Fibroblast of the conjunctiva (primary cell): ENCODE results near the gene ADAMTS2.

Experiments used
- DNase-seq: peaks from one replicate; pipeline ENCODE4 v3.0.0-alpha.2; 2010; ENCODE audit warnings: low read depth

Gene ADAMTS2

DNA sequence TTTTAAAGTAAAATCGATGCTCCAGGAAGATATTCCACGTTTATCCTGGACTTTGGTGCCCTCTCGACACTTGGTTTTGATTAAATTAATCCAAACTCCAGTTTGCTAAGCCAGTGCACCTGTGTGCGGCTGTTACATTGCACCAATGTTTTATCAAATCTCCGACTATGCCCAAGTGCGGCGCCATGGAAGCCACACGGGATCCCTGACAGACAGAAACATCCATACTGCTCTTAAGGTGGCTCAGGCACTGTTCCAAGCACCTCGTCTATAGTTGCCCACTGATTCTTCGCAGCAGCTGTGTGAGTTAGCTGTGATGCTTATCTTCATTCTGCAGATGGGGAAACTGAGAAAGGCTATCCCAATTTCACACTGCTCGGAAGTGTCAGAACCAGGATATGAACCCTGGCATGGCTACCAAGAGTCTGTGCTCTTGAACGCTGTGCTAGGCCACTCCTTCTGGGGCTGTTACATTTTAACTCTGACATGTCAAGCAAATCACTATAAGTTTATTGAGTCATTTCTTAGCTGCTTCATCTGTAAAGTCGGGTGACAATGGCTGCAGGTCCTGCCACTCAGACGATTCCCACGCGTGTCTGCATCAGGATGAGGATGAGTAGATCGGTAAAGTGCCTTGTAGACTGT lies 113.0 kb downstream of the ADAMTS2 start:
- no peak for DNase-seq

DNA sequence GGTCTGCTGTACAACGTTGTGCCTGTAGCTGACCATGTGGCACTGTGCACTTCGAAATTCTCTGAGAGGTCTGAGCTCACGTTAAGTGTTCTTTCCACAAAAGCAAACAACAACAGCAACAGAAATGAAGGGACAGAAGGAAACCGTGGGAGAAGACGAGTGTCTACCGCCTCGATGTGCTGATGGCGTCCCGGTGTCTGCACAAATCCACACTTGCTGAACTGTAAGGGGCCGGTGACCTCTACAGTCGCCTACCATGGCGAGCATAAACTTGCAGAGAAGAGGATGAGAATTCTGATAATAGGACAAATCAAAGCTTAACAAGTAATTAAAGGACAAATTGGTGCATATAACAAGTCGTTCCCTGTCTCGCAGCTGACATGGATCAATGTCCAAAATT lies 114.0 kb downstream of the ADAMTS2 start:
- no peak for DNase-seq

DNA sequence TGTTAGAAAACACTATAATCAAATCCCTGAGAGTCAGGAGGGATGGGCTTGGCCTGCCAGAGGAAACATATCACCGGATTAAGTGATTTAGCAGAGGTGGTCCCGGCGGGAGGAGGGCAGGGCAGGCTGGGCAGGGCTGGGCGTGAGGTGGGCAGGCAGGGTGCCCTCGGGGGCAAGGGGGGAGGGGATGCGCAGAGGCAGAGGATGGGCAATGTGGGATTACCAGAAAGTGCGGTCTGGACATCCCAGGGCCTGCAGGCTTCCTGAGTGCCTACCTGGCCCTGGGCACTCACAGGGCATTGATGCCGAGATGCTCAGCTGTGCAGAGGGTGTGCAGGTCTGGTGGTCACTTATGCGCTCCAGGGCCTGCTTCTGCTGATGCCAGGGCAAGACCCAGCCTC lies 115.2 kb downstream of the ADAMTS2 start:
- DNase-seq, result no peak

DNA sequence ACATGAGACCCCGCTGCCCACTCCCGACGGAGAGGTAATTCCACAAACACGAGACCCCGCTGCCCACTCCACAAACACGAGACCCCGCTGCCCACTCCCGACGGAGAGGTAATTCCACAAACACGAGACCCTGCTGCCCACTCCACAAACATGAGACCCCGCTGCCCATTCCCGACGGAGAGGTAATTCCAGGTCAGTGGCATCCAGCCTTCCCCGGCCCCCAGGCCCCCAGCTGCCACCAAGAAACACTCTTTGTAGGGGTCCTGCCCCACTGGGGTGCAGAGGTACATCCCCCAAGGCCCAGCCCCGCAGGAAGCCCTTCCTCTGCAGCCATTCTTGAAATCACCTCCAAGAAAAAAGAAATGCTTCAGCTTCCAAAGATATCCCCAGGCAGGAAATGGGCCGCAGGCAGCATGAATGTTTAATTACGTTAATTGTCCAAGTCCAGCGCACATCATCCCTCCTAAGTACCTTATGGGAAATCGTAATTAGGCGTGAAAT lies 115.9 kb downstream of the ADAMTS2 start:
- DNase-seq, result no peak

DNA sequence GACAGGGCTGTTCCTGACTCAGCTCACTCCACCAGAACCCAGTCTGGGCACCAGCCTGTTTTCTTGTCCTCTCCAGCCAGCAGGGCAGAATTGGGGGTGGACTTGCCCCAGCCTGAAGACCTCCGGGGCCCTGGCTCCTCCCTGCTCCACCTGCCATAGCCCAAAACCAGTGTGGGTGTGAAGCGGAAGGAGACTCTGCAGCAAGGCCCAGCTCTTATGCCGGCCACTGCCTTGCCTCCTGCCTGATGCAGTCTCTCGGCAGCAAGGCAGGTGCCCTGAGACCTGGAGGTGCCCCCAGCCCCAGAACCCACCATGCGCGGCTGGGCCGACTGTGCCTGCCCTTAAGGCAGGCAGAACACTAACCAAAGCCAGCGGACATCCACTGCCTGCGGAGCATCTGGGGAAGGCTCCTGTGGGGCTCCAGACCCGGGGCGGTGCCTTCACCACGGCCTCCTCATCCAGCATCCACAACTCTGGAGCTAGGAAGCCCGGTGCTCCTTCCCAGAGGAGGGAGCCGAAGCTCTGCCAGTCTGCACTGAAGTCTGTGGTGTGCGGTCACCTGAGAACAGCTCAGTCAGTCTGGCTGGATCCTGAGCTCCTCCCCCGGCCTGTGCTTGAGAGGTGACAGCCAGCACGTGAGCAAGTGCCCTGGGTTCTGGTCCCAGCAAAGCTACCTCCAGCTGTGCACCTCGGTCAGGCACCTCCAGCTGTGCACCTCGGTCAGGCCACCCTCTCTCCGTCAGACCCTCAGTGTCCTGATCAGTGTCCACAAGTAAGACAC lies 116.7 kb downstream of the ADAMTS2 start:
- DNase-seq, result no peak

DNA sequence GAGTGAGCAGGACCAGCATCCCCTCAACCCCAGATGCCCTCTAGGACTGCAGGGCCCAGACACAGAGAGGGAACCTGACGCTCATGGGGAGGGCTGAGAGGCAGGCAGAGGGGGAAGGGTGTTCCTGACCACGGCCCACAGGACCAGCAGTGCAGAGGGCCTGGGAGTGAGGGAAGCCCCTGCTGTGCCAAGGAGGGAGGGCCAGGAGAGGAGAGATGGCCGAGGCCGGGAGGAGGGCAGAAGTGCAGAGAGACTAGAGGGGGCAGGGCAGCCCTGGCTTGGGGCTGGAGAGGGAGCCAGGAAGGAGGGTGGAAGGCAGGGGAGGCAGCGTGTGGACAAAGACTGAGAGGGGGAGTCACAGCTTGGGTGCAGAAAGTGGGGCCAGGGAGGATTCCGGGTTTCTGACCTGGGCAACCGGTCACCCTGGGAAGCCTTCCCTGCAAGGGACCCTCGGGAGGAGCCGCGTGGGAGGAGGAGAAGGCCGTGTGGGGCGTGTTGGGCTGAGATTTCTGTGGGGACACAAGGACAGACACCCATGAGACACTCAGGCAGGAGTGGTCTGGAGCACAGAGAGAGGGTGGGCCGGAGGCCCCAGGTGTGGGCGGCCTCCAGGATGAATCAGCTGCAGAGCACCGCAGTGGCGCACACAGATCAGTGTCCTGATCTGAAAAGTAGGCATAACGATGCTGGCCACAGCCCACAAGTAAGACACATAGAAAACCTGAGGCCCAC lies 117.5 kb downstream of the ADAMTS2 start:
- DNase-seq, result no peak

DNA sequence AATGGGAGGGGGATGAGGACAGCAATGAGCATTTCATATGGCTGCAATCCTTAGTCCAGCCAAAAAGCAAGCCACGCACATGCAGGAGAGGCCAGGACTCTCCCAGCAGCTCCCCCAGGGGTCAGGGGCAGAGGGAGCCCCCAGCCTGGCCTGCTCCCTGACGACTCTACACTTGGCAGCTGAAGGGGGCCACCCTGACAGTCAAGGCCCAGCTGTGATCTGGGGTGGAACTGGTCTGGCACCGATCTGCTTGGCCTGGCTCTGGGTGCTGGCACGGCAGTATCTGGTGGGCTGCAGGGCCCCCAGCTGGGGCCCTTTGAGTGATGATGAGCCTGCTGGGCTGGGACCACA lies 118.1 kb downstream of the ADAMTS2 start:
- no peak for DNase-seq

DNA sequence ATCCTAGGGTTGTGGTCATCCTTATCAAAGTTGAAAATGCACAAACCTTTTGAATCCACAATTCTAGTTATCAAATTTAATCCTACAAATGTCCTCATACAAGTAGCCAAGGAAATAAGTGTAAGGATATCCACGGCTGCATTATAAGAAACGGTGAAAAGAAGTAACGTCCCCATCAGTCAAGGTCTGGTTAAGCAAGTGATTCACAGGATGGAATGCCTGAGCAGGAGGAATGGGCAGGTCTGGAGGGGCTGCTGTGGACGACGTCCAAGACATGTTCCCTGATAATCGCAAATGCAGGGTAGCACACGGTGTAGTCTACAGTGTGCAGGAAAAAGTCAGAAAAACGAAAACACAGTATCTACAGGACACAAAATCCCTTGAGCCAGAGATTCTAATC lies 118.6 kb downstream of the ADAMTS2 start:
- DNase-seq, result no peak

DNA sequence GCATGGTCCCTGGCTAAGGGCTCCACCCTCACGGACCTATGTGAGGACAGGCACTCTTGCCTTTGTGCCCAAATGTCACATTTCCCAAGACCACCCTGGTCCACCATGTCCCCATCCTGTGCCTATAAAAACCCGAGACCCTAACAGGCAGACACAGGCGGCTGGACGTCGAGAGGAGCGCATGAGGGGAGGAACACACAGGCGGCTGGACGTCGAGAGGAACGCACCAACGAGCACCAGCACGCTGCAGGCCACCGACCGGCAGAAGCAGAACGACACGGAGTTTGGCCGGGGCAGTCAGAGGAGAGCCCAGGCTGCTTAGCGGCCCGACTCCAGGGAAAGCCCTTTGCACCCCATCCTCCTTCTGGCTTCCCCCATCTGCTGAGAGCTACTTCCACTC lies 119.9 kb downstream of the ADAMTS2 start:
- no peak for DNase-seq

DNA sequence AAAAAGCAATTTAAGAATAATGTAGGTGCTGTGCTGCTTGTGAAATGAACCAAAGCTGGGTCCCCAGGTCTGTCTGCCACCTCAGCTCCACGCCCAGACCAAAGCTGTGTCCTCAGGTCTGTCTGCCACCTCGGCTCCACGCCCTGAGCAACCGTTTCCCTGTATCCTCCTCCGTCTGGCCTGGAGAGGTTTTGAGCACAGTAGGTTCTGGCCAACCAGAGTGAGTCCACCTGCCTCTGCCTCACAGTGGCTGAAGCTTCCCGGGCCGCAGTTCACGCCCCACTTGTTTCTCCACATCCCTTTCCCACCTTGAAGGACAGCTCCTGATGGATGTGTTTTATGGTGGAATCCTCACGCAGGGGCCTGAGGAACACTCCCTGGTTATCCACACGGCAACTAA lies 120.5 kb downstream of the ADAMTS2 start:
- DNase-seq, result no peak

DNA sequence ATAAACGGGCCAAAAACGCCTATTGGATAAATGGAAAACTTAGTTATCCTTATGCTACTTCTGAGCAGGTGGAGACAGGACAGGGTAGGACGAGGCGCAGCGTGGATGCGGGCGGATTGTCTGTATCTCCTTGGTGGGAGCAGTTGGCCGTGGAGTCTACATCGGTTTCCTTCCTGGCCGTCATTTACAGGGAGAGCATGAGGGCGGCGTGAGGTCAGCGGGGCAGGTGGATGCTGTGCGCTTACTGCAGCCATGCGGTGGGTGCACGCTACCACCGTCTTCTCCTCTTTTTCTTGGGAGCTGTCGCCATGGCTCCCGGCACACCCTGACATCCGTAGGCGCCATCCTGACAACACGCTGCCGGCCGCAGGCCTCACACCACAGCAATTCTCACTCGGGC lies 121.3 kb downstream of the ADAMTS2 start:
- no peak for DNase-seq

DNA sequence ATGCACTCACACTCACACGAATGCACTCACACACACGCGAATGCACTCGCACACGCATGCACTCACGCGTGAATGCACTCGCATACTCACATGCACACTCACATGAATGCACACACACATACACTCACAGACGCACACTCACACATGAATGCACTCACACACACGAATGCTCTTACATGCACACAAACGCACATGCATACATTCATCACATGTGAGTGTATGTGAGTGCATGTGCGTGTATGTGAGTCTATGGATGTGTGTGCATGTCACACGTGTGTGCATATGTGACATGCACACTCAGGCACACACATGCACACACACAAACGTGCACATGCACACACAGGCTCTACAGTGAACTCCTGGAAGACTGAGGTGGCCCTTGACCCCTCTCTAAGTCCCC lies 121.7 kb downstream of the ADAMTS2 start:
- DNase-seq, result no peak

DNA sequence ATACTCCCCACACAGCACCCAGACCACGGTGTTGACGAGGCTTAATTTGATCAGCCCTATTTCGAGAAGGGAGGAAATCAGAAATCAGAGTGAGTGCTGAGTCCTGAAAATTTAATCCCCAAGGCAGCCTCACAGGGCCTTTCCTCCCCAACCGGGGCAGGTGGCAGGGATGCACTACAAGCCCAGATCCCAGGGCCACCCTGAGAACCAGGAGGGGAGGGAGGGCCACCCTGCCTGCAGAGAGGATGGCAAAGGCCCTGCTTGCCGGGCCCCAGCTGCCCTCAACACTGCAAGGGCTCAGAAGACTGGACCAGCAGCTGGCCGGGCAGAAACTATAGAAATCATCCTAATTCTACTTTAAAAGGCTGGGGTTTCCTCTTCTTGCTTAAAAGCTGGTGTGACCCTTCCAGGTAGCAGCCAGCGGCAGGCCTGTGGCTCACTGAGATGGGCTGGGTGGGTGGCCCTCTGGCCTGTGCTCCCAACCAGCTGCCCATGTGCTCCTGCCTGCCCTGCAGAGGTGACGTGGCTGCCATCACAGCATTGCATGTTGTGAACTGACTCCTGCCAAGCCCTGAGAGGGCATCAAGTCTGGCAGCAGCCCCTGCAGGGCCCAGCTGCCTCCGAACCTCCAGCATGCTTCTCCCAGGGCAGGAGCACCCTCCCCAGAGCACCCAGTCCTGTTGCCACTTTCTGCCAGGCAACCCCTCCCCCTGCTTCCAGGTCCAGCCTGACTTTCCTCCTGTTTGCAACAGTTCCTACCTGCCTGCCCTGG lies 122.8 kb downstream of the ADAMTS2 start:
- DNase-seq, result no peak

DNA sequence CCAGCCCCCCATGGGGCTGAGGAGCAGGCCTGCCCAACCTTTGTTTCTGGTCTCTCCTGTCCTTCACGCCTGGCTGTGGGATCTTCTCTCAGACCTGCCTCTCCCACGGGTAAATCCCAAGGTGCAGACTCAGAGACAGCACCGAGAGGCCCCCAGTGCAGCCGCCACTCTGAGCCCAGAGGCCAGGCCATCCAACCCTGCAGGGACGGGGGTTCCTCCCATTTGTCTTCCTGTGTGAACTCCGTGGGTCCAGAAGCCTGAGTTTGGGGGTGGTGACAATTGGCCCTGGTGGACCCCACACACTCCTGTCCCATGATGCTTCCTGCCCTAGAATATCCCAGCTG lies 123.4 kb downstream of the ADAMTS2 start:
- DNase-seq, result no peak

DNA sequence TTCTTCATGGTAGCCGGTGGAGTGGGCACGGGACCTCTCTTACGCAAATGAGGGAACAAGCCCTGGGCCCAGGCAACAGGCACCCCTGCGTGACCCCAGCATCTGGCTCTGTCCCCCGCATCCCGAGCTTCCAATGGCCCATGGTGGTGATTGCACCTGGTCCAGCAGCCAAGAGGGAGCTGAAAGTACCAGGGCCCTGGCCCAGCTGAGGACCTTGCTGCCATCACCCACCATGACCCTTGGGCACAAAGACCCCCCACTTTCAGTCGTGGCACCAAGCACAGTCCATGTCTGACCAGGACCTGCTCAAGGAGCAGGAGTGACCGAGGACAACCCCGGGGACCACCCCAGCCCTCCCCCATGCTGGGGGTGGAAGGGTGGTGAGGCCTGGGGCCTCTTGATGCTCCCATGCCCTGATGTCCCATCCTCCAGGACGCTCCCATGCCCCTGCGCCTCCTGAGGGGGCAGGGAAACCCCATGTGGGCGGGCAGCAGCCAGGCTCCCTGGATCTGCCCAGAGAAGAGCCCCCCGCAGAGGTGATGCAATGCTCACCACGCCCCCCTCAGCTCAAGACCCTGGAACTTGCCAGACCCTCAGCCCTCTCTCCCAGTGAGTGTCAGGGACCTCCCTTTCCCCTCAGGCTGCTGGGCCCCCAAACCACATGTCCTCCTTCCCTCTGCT lies 123.9 kb downstream of the ADAMTS2 start:
- no peak for DNase-seq

DNA sequence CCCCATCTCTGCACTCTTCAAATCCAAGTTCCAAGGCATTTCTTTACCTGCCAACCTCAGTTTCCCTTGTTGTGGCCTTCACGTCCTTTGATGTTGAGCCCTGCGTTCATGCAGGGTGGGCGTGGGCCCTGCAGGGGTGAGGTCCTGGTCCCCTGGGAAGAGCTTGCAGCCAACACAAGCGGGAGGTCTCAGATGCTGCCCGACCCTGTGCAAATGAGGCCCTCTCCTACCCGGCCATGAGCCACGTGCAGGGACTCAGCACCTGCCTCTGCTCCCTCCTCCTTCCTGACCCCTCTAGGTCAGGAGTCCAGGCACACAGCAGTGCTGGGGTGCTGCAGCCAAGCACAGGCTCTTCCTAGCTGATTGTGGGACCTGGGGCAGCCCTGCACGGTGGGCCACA lies 124.5 kb downstream of the ADAMTS2 start:
- no peak for DNase-seq

DNA sequence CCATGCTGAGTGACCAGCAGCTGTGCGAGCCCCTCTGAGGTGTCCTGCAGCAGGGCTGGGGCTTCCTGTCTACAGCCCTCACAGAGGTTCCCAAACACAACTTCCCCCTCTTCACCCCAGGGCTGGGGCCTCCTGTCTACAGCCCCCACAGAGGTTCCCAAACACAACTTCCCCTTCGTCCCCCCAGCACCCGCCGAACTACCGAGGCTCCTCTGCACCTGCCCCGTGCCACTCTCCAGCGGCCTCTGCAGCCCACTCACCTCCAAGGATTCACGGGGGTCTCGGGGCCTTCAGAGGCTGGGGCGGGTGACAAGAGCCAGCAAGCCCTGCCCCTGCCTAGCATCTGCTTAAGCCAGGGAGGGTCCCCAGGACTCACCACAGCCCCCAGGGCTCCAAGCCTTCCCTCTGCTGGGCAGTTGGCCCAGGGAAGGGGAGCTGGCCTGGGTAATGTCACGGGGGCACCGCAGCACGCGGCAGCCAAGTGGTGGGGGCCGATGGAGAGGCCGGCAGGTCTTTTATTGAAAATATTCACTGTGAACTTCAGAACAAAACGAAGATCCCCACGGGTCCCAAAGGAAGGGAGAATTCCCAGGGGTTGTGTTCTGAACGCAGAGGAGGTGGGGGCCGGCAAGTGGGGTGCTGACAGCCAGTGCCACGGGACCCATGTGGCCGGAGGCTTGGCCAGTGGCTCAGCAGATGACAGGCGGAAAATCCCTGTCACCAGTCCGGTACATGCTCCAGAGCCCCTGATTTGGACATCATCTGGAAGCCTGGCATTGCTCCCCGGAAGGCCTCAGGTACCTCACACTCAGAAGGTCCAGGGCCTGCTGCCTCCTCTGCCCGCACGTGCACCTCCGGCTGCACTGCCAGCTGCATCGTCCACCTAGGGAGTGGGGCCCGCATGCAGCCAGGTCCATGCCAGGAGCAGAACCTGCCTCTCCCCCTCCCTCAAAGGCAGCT lies 125.3 kb downstream of the ADAMTS2 start:
- no peak for DNase-seq

DNA sequence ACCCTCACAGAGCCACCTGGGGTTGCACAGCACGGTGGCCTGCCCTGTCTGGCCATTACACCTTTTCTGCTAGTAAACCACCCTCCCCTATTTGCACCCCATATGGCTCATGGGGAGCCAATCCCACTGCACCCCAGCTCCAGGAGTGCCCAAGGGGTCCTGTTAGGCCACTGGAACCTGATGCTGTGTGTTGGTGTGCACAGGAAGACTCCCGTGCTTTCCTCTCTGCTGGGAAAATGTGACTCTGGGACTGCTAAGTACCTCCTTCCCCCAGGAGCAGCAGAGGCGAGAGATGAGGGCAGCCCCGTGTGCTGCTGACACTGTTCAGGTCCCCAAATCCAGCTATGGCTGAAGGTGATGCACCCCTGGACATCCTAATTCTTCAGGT lies 126.3 kb downstream of the ADAMTS2 start:
- no peak for DNase-seq

DNA sequence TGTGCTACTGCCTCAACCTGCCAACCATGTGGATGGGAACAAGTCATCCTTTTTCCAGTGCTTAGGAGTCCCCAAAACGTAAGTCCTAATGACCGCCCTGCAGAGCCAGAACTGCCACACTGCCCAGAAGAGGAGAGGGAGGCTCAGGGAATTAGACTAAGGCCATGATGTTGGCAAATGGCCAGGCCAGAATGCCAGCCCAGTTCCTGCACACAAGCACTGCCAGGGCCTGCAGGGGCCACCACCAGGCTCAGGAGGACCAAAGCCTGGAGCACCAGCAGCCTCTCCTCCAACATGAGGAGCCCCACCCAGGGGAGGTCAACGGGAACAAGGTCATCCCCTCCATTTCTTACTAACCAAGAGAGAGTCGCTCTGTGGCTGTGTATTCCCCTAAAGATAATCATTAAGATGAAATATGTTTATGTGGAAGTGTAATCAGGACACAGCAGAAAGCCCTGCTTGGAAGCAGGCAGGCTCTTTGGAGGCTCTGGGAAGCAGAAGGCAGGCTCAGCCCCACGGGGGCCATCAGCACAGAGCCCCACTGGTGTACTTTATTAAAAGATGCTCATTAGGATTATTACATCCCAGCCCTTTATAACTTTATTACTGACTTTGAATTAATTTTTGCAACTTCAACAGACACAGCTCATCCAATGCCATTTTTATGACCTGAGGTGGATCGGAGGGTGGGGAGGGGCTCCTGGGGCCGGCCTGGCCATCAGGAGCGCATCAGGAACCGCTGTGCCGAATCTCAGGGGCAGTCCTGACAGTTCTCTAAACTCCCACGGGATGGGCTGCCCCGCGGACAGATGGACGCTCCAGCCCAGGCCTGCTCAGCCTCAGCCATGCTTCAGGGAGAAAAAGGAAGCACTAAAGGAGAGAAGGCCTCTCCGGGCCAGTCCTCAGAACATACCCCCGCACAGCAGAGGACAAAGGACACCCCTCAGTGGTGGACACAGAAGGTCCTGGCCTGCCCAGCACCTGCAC lies 127.0 kb downstream of the ADAMTS2 start:
- no peak for DNase-seq

DNA sequence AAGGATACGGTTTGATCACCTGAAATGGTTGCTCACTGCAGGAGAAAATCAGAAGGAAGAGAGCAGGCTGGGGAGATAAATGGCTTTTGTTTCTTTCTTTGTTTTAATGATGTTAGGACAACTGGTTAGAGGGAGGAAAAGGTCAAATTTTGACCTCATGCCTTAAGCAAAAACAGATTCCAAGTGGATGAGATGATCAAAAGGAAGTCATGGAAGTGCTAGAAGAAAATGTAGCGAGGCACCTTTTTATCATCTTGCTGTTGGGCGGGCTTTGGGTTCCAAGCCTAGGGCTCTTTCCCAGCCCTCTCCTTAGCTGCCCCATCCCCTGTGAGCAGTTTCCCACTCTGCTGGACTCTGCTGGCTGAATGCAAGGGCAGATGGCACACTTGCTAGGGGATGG lies 127.9 kb downstream of the ADAMTS2 start:
- no peak for DNase-seq
